Esophagus muscularis mucosa (tissue), 4 donors: ENCODE data around the gene MED13L. TPM values are rescaled to one million over a fixed set of nuclear protein-coding genes. Genes with fewer than 3 reads are reported as not detected.
A peak's percentile ranks its signal among the peaks of the same experiment; 100 is the strongest.

Source experiments
- DNase-seq: peaks from one replicate; pipeline ENCODE4 v3.0.0-alpha.2; 2017; ENCODE audit errors: extremely low spot score
- H3K27ac ChIP-seq, 4 donors: fragments of 200-600 bp; sonication (generic); replicated peaks in 1 of 4; 1 replicate in 3 of 4; 2 replicates in 1 of 4; pipeline ENCODE4 v1.5.1; 2016 to 2019; ENCODE audit warnings: mild to moderate bottlenecking in 1 of 4
- H3K27me3 ChIP-seq, 4 donors: fragments of 200-600 bp; sonication (generic); one replicate each; pipeline versions ENCODE4 v1.5.1 to v1.6.0; 2016 to 2019
- H3K36me3 ChIP-seq, 4 donors: fragments of 200-600 bp; sonication (generic); one replicate each; pipeline ENCODE4 v1.5.1; 2016 to 2019
- H3K4me1 ChIP-seq, 4 donors: fragments of 200-600 bp; sonication (generic); one replicate each; pipeline ENCODE4 v1.5.1; 2016 to 2019
- H3K4me3 ChIP-seq, 4 donors: fragments of 200-600 bp; sonication (generic); 1 replicate in 2 of 4; 2 replicates in 2 of 4; pipeline ENCODE4 v1.5.1; 2016 to 2019; ENCODE audit warnings: mild to moderate bottlenecking in 4 of 4, moderate library complexity in 1 of 4
- H3K9me3 ChIP-seq, 4 donors: fragments of 200-600 bp; sonication (generic); 1 replicate in 3 of 4; 2 replicates in 1 of 4; pipeline ENCODE4 v1.5.1; 2016 to 2019
- EP300 ChIP-seq: sonication (generic); formaldehyde crosslinking; IDR thresholded peaks from one replicate; pipeline ENCODE4 v1.6.1; 2017; ENCODE audit warnings: antibody characterized with exemption
- POLR2A ChIP-seq: fragments of 450-650 bp; IDR thresholded peaks from one replicate; pipeline ENCODE4 v1.6.1; 2017; ENCODE audit warnings: antibody characterized with exemption, moderate library complexity, mild to moderate bottlenecking, low read depth
- POLR2AphosphoS5 ChIP-seq, 2 donors: sonication (generic); formaldehyde crosslinking; IDR thresholded peaks; one replicate each; pipeline ENCODE4 v1.6.1; 2017; ENCODE audit warnings: antibody characterized with exemption in 2 of 2
- WGBS: methylation state at CpG from one replicate; pipeline ENCODE4 v1.1.5; 2018; 5-methylcytosine and 5-hydroxymethylcytosine counted together
- intact Hi-C: fragments of 100-400 bp; cut with DNase I; formaldehyde crosslinking; loops from one replicate; pipeline ENCODE4 v1.15.1; 2023
- total RNA-seq, 4 donors: library from RNA; depleted of rRNA; stranded (reverse); fragments of >200 nt; gene quantifications; one replicate each; pipeline versions ENCODE4 v1.1.0 to v1.2.1, GENCODE V29; 2016
- TF ChIP-seq, protein P1 (sequence below), 3 experiments: fragments of 200-600 bp in 2 of 3; fragments of 450-650 bp in 1 of 3; sonication (generic) in 2 of 3; IDR thresholded peaks; one replicate each; pipeline ENCODE4 v1.5.1; 2017 to 2019; ENCODE audit warnings: antibody characterized with exemption in 3 of 3, mild to moderate bottlenecking in 2 of 3, moderate library complexity in 1 of 3

The MED13L gene
- total RNA-seq, 4 donors from 2014 or later = 141 to 350 (median 175) TPM

DNA sequence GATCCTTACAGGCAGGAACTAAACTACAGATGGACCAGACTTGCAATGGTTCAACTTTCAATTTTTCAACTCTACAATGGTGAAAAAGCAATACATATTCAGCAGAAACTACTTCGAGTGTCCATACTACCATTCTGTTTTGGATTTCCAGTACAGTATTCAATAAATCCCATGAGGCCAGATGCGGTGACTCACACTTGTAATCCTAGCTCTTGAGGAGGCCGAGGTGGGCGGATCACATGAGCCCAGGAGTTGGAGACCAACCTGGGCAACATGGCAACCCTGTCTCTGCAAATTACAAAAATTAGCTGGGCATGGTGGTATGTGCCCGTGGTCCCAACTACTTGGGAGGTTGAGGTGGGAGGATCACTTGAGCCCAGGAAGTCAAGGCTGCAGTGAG lies 336.1 kb downstream of the MED13L start:
- WGBS = 93% methylated on average over 5 of the region's 5 CpGs
- Histone ChIP-seq H3K9me3 (peaks cover 0 to 15% (median 0%) of the 10 kb centered on the region in 4 donors), H3K4me1 (peaks cover 0 to 9% (median 3%) of the 10 kb centered on the region in 4 donors), H3K4me3 (no peak overlapping the region), H3K27me3 (peaks cover 0 to 7% (median 0%) of the 10 kb centered on the region in 4 donors), H3K36me3 (no peaks in the 10 kb centered on the region), H3K27ac (no peak overlapping the region)
- peak; percentile 64 for DNase-seq
- TF ChIP-seq EP300 (no peak), POLR2AphosphoS5 (IDR thresholded peaks at IDR 0.05) (no peak), POLR2A (no peak)
- TF ChIP-seq, protein P1, sequence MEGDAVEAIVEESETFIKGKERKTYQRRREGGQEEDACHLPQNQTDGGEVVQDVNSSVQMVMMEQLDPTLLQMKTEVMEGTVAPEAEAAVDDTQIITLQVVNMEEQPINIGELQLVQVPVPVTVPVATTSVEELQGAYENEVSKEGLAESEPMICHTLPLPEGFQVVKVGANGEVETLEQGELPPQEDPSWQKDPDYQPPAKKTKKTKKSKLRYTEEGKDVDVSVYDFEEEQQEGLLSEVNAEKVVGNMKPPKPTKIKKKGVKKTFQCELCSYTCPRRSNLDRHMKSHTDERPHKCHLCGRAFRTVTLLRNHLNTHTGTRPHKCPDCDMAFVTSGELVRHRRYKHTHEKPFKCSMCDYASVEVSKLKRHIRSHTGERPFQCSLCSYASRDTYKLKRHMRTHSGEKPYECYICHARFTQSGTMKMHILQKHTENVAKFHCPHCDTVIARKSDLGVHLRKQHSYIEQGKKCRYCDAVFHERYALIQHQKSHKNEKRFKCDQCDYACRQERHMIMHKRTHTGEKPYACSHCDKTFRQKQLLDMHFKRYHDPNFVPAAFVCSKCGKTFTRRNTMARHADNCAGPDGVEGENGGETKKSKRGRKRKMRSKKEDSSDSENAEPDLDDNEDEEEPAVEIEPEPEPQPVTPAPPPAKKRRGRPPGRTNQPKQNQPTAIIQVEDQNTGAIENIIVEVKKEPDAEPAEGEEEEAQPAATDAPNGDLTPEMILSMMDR (IDR thresholded peaks at IDR 0.05) = no peak
- intact Hi-C loops = no loop called here

DNA sequence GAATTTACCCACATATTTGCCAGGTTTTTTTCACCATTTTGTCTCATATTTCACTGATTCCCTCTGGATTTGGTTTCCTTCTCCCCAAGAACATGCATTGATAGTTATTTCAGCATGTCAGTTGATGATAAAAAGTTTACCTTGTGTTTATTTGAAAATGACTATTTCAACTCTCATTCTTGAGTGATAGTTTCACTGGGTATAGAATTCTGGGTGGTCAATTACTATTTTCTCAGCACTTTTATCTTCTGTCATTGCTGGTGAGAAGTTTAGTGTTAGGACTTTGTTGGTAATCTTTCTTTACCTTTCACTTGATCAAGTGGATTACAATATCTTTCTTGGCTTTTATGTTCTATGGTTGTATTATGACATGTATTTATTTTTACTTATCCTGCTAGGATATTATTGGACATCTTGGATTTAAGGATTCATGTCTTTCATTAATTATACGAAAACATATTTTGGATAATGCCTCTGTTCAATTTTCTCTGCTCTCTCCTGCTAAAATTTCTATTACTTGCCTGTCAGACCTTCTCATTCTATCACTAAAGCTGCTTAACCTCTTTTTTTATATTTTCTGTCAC lies 338.6 kb downstream of the MED13L start:
- H3K9me3 ChIP-seq = peaks cover 0 to 15% (median 0%) of the 10 kb centered on the region in 4 donors
- TF ChIP-seq, protein P1 (IDR thresholded peaks at IDR 0.05) = no peak
- TF ChIP-seq POLR2AphosphoS5 (IDR thresholded peaks at IDR 0.05) (no peak), POLR2A (no peak)
- H3K27me3 ChIP-seq = peaks cover 0 to 7% (median 0%) of the 10 kb centered on the region in 4 donors
- intact Hi-C loops = no loop called here
- 86% methylated on average over 1 of the region's 1 CpG for WGBS
- H3K4me1 ChIP-seq = peaks cover 0 to 8% (median 3%) of the 10 kb centered on the region in 4 donors
- no peak overlapping the region for H3K4me3 ChIP-seq
- no peak overlapping the region for H3K27ac ChIP-seq
- DNase-seq = no peak
- no peaks in the 10 kb centered on the region for H3K36me3 ChIP-seq

DNA sequence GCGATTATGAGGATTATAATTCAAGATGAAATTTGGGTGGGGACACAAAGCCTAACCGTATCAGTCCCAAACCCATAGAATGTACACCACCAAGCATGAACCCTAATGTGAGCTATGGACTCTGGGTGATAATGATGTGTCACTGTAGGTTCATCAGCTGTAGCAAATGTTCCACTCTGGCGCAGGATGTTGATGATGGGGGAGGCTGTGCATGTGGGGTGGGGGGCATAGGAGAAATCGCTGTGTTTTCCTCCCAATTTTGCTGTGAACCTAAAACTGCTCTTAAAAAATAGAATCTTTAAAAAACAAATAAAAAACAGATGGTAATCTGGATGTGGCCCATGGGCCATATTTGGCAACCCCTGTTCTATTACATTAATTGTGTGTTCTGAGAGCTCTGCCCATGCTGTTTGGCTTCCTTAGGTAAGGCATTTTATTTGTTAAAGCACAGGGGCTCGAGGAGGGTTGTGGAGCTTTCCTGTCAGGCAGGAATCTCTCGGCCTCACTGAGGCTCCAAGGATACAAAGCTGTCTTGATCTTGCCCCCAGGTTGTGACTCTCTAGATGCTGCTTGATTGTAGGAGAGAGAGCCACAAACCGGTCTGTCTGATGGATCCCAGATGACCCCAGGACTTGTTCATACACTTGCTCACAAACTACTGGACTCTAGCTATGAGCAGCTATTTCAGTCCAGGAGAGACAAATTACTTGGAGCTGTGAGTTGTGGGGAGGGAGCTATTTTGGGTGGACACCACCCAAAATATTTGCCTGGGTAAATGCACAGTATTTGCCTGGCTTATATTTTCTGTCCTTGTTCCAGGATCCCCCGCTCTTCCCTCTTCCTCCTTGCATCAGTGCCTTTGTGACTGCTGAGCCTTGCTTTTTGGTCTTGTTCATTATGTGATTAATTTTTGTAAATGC lies 340.2 kb downstream of the MED13L start:
- H3K9me3 ChIP-seq = peaks cover 0 to 15% (median 0%) of the 10 kb centered on the region in 4 donors
- no peak overlapping the region for H3K4me3 ChIP-seq
- 89% methylated on average over 8 of the region's 8 CpGs for WGBS
- no peak overlapping the region for H3K27ac ChIP-seq
- H3K27me3 ChIP-seq = no peaks in the 10 kb centered on the region
- no peaks in the 10 kb centered on the region for H3K36me3 ChIP-seq
- intact Hi-C loops = no loop called here
- TF ChIP-seq, protein P1 (IDR thresholded peaks at IDR 0.05) = no peak
- TF ChIP-seq POLR2A = no peak
- no peak for TF ChIP-seq POLR2AphosphoS5 (IDR thresholded peaks at IDR 0.05)
- no peak for TF ChIP-seq EP300
- DNase-seq = peak; percentile 53
- no peaks in the 10 kb centered on the region for H3K4me1 ChIP-seq

DNA sequence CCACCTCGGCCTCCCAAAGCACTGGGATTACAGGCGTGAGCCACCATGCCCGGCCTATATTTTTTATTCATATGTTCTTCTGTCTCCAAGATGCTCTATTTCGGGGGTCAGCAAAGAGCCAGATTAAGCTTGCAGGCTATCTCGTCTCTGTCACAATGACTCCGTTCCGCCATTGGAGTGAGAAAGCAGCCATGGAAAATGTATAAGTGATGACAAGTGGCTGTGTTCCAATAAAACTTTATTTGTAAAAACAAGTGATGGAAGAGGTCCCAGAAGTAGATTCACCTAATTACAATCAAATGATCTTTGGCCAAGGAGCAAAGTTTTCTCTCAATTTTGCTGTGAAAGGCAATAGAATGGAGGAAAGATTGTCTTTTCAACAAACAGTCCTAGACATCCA lies 342.6 kb downstream of the MED13L start:
- peaks cover 0 to 5% (median 0%) of the 10 kb centered on the region in 4 donors for H3K27me3 ChIP-seq
- H3K4me3 ChIP-seq = no peak overlapping the region
- H3K4me1 ChIP-seq = no peaks in the 10 kb centered on the region
- H3K27ac ChIP-seq = no peak overlapping the region
- H3K36me3 ChIP-seq = no peaks in the 10 kb centered on the region
- TF ChIP-seq EP300 (no peak), POLR2AphosphoS5 (IDR thresholded peaks at IDR 0.05) (no peak), POLR2A (no peak)
- TF ChIP-seq, protein P1 (IDR thresholded peaks at IDR 0.05) = no peak
- WGBS = 97% methylated on average over 7 of the region's 7 CpGs
- intact Hi-C loops = no loop called here
- H3K9me3 ChIP-seq = peaks cover 0 to 13% (median 0%) of the 10 kb centered on the region in 4 donors
- DNase-seq = no peak
